Measurements from ENCODE around the gene DKK2.

The DKK2 gene

GRCh38 chr4:106978046-106978774 lies 57.9 kb downstream of the DKK2 start:
- TF ChIP-seq CTCF (conservative IDR thresholded peaks at IDR 0.05; ENCODE audit: low read depth, low read length): no peak
- H3K4me3 ChIP-seq (ENCODE audit: low read depth, low read length): no peak overlapping the region
- no peak for DNase-seq (ENCODE audit: low read depth)

- no peak for DNase-seq (ENCODE audit: low read depth)
- H3K4me3 ChIP-seq (ENCODE audit: low read depth, low read length): no peak overlapping the region
- TF ChIP-seq CTCF (conservative IDR thresholded peaks at IDR 0.05; ENCODE audit: low read depth, low read length): no peak
These were observed 64.5 kb downstream of the DKK2 start for GRCh38 chr4:106971636-106972035.

GRCh38 chr4:106967892-106968291 lies 68.2 kb downstream of the DKK2 start:
- no peak for TF ChIP-seq CTCF (conservative IDR thresholded peaks at IDR 0.05; ENCODE audit: low read depth, low read length)
- DNase-seq (ENCODE audit: low read depth): no peak

GRCh38 chr4:106953036-106953705 lies 82.9 kb downstream of the DKK2 start:
- no peak overlapping the region for H3K4me3 ChIP-seq (ENCODE audit: low read depth, low read length)
- TF ChIP-seq CTCF (conservative IDR thresholded peaks at IDR 0.05; ENCODE audit: low read depth, low read length): no peak
- DNase-seq (ENCODE audit: low read depth): no peak

More at GRCh38 chr4:106967892-106968291, 68.2 kb downstream of the DKK2 start:
- H3K4me3 ChIP-seq (ENCODE audit: low read depth, low read length): no peak overlapping the region

GRCh38 chr4:106951891-106952290 lies 84.2 kb downstream of the DKK2 start:
- H3K4me3 ChIP-seq (ENCODE audit: low read depth, low read length): no peak overlapping the region
- no peak for TF ChIP-seq CTCF (conservative IDR thresholded peaks at IDR 0.05; ENCODE audit: low read depth, low read length)
- DNase-seq (ENCODE audit: low read depth): no peak

- no peak for TF ChIP-seq CTCF (conservative IDR thresholded peaks at IDR 0.05; ENCODE audit: low read depth, low read length)
- no peak for DNase-seq (ENCODE audit: low read depth)
- H3K4me3 ChIP-seq (ENCODE audit: low read depth, low read length): no peak overlapping the region
These were observed 94.3 kb downstream of the DKK2 start for GRCh38 chr4:106941841-106942240.

- no peak for TF ChIP-seq CTCF (conservative IDR thresholded peaks at IDR 0.05; ENCODE audit: low read depth, low read length)
- no peak overlapping the region for H3K4me3 ChIP-seq (ENCODE audit: low read depth, low read length)
- no peak for DNase-seq (ENCODE audit: low read depth)
These were observed 105.6 kb downstream of the DKK2 start for GRCh38 chr4:106930522-106930921.

Measured in choroid plexus epithelial cell (primary cell).